Measurements from ENCODE around the gene EYA2.

DNA sequence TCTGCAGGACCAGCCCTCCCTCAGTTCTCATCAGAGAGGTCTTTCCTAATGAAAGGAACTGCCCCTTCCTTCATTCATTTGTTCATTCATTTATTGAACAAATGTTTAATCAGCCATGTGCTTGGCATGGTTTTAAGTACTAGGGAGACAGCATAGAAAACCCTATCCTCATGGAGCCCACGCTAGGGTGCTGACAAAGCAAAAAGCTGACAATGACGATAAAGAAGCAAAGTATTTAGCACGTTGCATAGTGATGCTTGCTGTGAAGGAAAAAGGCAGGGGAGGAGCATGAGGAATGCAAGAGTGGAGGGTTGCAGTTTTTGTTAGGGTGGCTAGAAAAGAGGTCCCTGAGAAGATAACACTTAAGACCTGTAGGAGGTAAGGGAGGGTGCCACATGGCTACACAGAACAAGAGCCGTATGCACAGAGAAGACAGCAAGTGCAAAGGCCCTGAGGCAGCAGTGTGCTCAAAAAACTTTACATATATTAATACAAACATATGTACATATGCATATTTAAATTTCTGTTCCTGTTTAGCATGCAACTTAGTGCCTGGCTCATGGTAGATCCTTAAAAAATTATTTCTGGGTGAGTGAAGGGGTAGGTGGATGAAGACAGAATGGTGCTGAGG, 98.9 kb downstream of the EYA2 start:
- TF ChIP-seq, protein P1, sequence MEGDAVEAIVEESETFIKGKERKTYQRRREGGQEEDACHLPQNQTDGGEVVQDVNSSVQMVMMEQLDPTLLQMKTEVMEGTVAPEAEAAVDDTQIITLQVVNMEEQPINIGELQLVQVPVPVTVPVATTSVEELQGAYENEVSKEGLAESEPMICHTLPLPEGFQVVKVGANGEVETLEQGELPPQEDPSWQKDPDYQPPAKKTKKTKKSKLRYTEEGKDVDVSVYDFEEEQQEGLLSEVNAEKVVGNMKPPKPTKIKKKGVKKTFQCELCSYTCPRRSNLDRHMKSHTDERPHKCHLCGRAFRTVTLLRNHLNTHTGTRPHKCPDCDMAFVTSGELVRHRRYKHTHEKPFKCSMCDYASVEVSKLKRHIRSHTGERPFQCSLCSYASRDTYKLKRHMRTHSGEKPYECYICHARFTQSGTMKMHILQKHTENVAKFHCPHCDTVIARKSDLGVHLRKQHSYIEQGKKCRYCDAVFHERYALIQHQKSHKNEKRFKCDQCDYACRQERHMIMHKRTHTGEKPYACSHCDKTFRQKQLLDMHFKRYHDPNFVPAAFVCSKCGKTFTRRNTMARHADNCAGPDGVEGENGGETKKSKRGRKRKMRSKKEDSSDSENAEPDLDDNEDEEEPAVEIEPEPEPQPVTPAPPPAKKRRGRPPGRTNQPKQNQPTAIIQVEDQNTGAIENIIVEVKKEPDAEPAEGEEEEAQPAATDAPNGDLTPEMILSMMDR (IDR thresholded peaks at IDR 0.05), result no peak
- no peak for TF ChIP-seq POLR2AphosphoS5 (IDR thresholded peaks at IDR 0.05)

Measured in prostate gland (tissue), 2 donors.